Upper lobe of right lung (tissue), 1 donor: ENCODE data around the gene PRR18. TPM values are rescaled to one million over a fixed set of nuclear protein-coding genes. Genes with fewer than 3 reads are reported as not detected.

Source experiments
- ATAC-seq: fragments of 200-7000 bp; cut with Tn5 transposase; one replicate; pipeline ENCODE4 v1.9.1; 2020; ENCODE audit warnings: mild to moderate bottlenecking, moderate library complexity
- DNase-seq: peaks from one replicate; pipeline ENCODE4 v3.0.0-alpha.2; 2020
- H3K27ac ChIP-seq: fragments of 200-600 bp; one replicate; pipeline ENCODE4 v1.8.0; 2022
- H3K27me3 ChIP-seq: fragments of 200-600 bp; one replicate; pipeline ENCODE4 v1.8.0; 2022; ENCODE audit warnings: mild to moderate bottlenecking
- H3K36me3 ChIP-seq: fragments of 200-600 bp; one replicate; pipeline ENCODE4 v1.8.0; 2022
- H3K4me1 ChIP-seq: fragments of 200-600 bp; one replicate; pipeline ENCODE4 v1.8.0; 2022
- H3K4me3 ChIP-seq: fragments of 200-600 bp; one replicate; pipeline ENCODE4 v1.8.0; 2022; ENCODE audit warnings: mild to moderate bottlenecking
- H3K9me3 ChIP-seq: fragments of 200-600 bp; one replicate; pipeline ENCODE4 v1.8.0; 2022
- intact Hi-C: fragments of 100-400 bp; cut with DNase I; formaldehyde crosslinking; loops from one replicate; pipeline ENCODE4 v1.11.0; 2022
- total RNA-seq: library from RNA; stranded (reverse); fragmentation: NEBNext Ultra II Directional; extraction: Animal tissue kit (Norgen Biotek cat#: 25700); gene quantifications from one replicate; pipeline ENCODE4 v1.2.1, GENCODE V29; 2021
- TF ChIP-seq, protein P1 (sequence below): fragments of 200-600 bp; IDR thresholded peaks from one replicate; pipeline ENCODE4 v1.8.0; 2022; ENCODE audit warnings: antibody characterized with exemption
- donor health status: DM: no; HTN: yes; CAD: no; lungs with severe emphysema.

The PRR18 gene
- total RNA-seq, 1 donor from 2014 or later, result not detected

DNA sequence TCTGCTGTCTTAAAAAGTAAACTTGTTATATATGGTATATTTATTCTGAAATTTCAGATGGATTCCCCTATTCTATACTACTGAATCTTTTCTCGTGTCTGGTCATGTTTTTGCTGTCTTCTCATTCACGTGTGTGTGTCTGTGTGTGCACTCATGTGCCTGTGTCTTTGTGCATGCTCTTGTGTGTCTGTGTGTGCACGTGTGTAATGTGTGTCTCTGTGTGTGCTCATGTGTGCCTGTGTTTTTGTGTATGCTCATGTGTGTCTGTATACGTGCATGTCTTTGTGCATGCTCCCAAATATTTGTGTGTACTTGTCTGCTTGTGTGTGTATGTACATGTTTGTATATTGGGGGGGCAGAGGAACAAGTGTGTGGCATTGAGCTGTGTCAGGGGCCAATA lies 34.0 kb downstream of the PRR18 start:
- Histone ChIP-seq H3K9me3 (no peaks in the 10 kb centered on the region), H3K27ac (no peak overlapping the region), H3K27me3 (peaks cover 6% of the 10 kb centered on the region), H3K4me3 (no peak overlapping the region), H3K4me1 (peaks cover 6% of the 10 kb centered on the region), H3K36me3 (no peaks in the 10 kb centered on the region)
- TF ChIP-seq, protein P1, sequence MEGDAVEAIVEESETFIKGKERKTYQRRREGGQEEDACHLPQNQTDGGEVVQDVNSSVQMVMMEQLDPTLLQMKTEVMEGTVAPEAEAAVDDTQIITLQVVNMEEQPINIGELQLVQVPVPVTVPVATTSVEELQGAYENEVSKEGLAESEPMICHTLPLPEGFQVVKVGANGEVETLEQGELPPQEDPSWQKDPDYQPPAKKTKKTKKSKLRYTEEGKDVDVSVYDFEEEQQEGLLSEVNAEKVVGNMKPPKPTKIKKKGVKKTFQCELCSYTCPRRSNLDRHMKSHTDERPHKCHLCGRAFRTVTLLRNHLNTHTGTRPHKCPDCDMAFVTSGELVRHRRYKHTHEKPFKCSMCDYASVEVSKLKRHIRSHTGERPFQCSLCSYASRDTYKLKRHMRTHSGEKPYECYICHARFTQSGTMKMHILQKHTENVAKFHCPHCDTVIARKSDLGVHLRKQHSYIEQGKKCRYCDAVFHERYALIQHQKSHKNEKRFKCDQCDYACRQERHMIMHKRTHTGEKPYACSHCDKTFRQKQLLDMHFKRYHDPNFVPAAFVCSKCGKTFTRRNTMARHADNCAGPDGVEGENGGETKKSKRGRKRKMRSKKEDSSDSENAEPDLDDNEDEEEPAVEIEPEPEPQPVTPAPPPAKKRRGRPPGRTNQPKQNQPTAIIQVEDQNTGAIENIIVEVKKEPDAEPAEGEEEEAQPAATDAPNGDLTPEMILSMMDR, result no peak
- intact Hi-C loops, result loop anchor here (10.0 kb wide), 1 partner anchor 121 kb away; no protein-coding TSS in a partner anchor
- ATAC-seq (no peak), DNase-seq (no peak)

DNA sequence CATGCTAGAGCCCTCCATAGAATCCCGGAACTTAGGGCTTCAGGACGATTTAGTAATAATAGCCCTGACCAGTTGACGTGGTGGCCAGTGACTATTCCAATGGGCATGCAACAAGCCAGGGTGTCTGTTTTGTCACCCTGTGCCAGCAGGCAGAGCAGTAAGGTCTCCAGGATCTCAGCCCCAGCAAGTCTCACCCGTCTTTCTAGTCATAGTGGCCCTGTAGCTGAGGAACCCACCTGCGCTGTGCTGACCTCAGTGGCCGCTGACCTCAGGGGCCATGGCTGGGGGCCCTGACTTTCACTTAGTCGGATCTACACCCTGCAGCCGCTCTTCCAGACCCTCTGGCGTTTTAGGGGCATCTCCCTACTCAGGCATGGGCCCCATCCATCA lies 36.8 kb downstream of the PRR18 start:
- H3K9me3 ChIP-seq, result no peaks in the 10 kb centered on the region
- H3K4me1 ChIP-seq, result no peaks in the 10 kb centered on the region
- no peak overlapping the region for H3K4me3 ChIP-seq
- DNase-seq (no peak), ATAC-seq (no peak)
- H3K27ac ChIP-seq, result no peak overlapping the region
- no peaks in the 10 kb centered on the region for H3K36me3 ChIP-seq
- intact Hi-C loops, result loop anchor here (10.0 kb wide), 1 partner anchor 123 kb away; no protein-coding TSS in a partner anchor
- TF ChIP-seq, protein P1, result no peak
- H3K27me3 ChIP-seq, result peaks cover 6% of the 10 kb centered on the region

DNA sequence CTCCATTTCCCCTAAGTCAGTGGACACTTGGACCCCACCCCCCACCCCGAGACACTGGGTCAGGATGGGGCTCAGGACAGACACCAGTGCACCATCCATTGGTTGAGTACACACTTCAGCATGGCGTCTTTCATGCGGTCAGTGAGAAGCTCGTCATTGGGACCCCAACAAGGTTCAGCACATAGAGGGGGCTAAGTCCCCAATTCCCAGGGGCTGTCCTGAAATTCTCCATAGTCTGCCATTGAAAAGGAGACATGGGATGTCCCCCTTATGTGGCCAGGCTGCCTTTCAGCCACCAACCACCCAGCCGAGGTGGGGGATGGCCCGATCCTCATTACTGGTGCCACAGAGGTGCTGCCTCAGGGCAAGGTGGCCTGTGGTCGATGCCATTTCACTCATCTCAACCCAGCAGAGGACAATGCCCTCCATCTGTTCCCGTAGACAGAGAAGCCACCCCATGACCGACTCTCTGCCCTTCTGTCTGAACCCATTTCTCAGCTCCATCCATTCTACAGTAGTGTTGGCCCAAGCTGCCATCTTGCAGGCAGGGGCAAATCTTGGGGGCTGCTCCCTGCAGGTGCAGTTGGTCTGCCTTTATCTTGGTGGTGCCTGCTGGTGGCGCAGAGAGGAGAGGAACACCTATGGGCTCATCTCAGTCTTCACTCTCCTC lies 37.4 kb downstream of the PRR18 start:
- DNase-seq (no peak), ATAC-seq (no peak)
- intact Hi-C loops, result loop anchor here (10.0 kb wide), 1 partner anchor 124 kb away; no protein-coding TSS in a partner anchor
- no peak overlapping the region for H3K27ac ChIP-seq
- peaks cover 6% of the 10 kb centered on the region for H3K27me3 ChIP-seq
- no peaks in the 10 kb centered on the region for H3K36me3 ChIP-seq
- TF ChIP-seq, protein P1, result no peak
- no peaks in the 10 kb centered on the region for H3K9me3 ChIP-seq
- H3K4me3 ChIP-seq, result no peak overlapping the region
- H3K4me1 ChIP-seq, result no peaks in the 10 kb centered on the region

DNA sequence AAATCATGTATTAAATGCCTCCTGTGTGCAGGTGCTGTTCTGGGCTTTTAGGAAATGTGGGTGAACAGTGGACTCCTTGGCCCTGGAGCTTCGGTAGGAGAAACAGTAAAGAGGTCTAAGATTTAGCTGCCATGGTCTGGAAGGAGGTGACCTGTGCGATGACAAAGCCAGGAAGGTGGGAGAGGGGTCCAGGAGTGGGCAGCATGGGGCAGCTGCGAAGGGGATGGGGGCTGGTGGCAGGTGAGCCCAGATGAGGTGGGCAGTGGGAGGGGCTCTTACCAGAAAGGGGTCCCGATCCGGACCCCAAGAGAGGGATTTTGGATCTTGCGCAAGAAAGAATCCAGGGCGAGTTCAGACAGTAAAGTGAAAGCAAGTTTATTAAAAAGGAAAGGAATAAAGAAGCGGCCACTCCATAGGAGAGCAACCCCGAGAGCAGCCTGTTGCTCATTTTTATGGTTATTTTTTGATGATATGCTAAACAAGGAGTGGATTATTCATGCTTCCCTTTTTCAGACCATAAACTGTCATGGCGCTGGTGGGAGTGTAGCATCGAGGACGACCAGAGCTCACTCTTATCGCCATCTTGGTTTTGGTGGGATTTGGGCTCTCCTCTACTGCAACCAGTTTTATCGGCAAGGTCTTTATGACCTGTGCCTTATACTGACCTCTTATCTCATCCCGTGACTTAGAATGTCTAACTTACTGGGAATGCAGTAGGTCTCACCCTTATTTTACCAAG lies 38.7 kb downstream of the PRR18 start:
- H3K4me3 ChIP-seq, result no peak overlapping the region
- no peak for DNase-seq
- no peak for ATAC-seq
- no peaks in the 10 kb centered on the region for H3K27me3 ChIP-seq
- H3K4me1 ChIP-seq, result no peaks in the 10 kb centered on the region
- TF ChIP-seq, protein P1, result no peak
- no peaks in the 10 kb centered on the region for H3K9me3 ChIP-seq
- intact Hi-C loops, result loop anchor here (10.0 kb wide), 1 partner anchor 125 kb away; no protein-coding TSS in a partner anchor
- no peaks in the 10 kb centered on the region for H3K36me3 ChIP-seq
- no peak overlapping the region for H3K27ac ChIP-seq

DNA sequence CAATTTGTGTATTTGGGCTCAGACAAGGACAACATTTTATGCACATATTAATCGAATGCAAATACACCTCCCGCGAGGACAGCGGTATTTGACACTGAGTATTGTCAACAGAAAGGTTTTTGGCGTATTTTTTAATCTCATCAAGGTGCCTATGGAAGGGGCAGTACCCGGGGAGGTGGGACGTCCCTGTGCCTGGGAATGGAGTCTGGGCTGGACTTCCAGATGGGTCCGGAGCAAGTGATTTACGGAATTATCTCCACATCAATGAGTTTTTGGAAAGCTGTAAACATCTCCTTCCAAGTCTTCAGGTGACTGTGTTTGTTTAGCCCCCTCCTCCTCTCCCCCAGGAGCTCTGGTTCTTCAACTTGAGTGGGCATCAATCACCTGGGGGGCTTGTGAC lies 39.8 kb downstream of the PRR18 start:
- intact Hi-C loops, result no loop called here
- Histone ChIP-seq H3K27ac (no peak overlapping the region), H3K36me3 (no peaks in the 10 kb centered on the region), H3K27me3 (no peaks in the 10 kb centered on the region), H3K9me3 (no peaks in the 10 kb centered on the region), H3K4me1 (no peaks in the 10 kb centered on the region), H3K4me3 (no peak overlapping the region)
- no peak for ATAC-seq
- no peak for DNase-seq
- TF ChIP-seq, protein P1, result no peak
